ENCODE data around the gene PIK3R5. TPM values are rescaled to one million over a fixed set of nuclear protein-coding genes. Genes with fewer than 3 reads are reported as not detected.
A peak's percentile ranks its signal among the peaks of the same experiment; 100 is the strongest.

The PIK3R5 gene
- total and polyA plus RNA-seq, 7 experiments from 2014 or later: 18.0 to 231 (median 73.8) TPM

DNA sequence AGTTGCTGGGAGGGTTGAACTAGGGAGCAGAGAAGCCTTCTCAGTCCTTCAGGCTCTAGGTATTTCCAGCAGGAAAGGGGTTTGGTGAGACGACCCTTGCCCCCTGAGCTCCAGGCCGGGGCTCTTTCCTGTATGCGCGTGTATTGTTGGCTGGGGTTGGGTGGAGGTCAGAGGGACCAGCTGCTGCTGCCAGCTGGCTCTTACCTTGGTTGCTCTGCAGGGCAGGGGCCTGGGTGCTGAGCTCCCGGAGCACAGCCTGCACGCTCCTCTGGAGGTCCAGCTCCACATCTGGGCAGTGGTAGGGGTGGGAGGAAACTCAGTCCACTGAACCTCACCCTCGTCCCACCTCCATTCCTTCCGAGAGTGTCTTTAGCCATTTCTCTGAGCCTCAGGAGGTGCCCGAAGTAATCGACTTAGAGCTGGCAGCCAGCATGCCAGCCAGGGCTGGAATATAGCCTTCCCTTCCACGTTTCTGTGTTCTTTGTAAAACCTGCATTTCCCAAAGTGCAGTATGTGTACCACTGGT is 126.0 kb downstream of the PIK3R5 start:
- Mint-ChIP-seq H3K9me3 (peaks cover 0 to 6% (median 0%) of the 10 kb centered on the region in 11 donors), H3K36me3 (peaks cover 0 to 16% (median 4%) of the 10 kb centered on the region in 5 donors), H3K4me3 (no peak overlapping the region), H3K27me3 (no peaks in the 10 kb centered on the region), H3K27ac (no peak overlapping the region), H3K4me1 (peaks cover 0 to 4% (median 0%) of the 10 kb centered on the region in 7 donors)
- no peaks in the 10 kb centered on the region for H3K27me3 ChIP-seq (ENCODE audit: control insufficient read depth in 2 of 2, insufficient read depth in 2 of 2, low read length in 2 of 2)
- CTCF ChIA-PET: no interaction called here
- H3K4me3 ChIP-seq (ENCODE audit: low read length): no peak overlapping the region
- H3K9me3 ChIP-seq (ENCODE audit: control insufficient read depth in 2 of 3, low read length in 3 of 3): no peaks in the 10 kb centered on the region
- no peak for ATAC-seq
- intact Hi-C loops (cut with micrococcal nuclease): no loop called here
- no peak for DNase-seq
- no peak overlapping the region for H3K27ac ChIP-seq (ENCODE audit: low read depth, low read length)
- H3K4me1 ChIP-seq (ENCODE audit: control insufficient read depth in 2 of 2, insufficient read depth in 2 of 2, low read length in 2 of 2): no peaks in the 10 kb centered on the region
- POLR2A ChIA-PET: no interaction called here
- H3K36me3 ChIP-seq (ENCODE audit: control insufficient read depth in 2 of 3, insufficient read depth in 3 of 3, low read length in 3 of 3): no peaks in the 10 kb centered on the region

DNA sequence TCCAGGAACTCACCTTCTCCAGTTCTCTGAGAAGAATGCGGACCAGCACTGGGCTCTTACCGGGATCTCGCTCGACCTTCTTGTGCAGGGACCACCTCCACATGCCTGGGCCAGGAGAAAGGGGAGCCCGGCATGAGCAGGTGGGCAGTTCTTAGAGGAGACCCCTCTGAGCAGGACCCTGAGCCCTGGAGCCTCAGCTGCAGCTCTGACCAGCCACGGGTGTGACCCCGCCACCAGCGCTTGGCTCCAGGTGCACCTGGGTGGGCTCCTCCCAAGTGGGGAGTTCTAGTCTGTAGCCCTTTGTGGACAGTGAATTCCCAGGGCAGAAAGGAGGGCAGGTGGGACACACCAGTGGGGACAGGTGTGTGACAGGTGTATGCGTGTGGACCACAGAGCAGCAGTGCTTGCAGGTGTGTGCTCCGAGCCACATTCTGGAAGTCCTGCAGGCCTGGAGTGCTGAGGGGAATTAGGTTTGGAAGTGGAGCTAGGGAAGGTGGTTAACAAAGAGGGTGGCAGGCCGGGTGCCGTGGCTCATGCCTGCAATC is 126.9 kb downstream of the PIK3R5 start:
- Mint-ChIP-seq H3K27ac (peak overlapping the region in 1 of 9 donors; percentile 22), H3K4me1 (peaks cover 0 to 1% (median 0%) of the 10 kb centered on the region in 7 donors), H3K9me3 (peaks cover 0 to 6% (median 0%) of the 10 kb centered on the region in 11 donors), H3K36me3 (peaks cover 0 to 18% (median 4%) of the 10 kb centered on the region in 5 donors), H3K4me3 (no peak overlapping the region), H3K27me3 (no peaks in the 10 kb centered on the region)
- DNase-seq (no peak), ATAC-seq (no peak)
- POLR2A ChIA-PET: no interaction called here
- Histone ChIP-seq H3K4me3 (ENCODE audit: low read length) (no peak overlapping the region), H3K9me3 (ENCODE audit: control insufficient read depth in 2 of 3, low read length in 3 of 3) (no peaks in the 10 kb centered on the region), H3K27me3 (ENCODE audit: control insufficient read depth in 2 of 2, insufficient read depth in 2 of 2, low read length in 2 of 2) (no peaks in the 10 kb centered on the region), H3K27ac (ENCODE audit: low read depth, low read length) (no peak overlapping the region), H3K36me3 (ENCODE audit: control insufficient read depth in 2 of 3, insufficient read depth in 3 of 3, low read length in 3 of 3) (no peaks in the 10 kb centered on the region), H3K4me1 (ENCODE audit: control insufficient read depth in 2 of 2, insufficient read depth in 2 of 2, low read length in 2 of 2) (no peaks in the 10 kb centered on the region)
- intact Hi-C loops (cut with micrococcal nuclease): no loop called here
- CTCF ChIA-PET: no interaction called here

DNA sequence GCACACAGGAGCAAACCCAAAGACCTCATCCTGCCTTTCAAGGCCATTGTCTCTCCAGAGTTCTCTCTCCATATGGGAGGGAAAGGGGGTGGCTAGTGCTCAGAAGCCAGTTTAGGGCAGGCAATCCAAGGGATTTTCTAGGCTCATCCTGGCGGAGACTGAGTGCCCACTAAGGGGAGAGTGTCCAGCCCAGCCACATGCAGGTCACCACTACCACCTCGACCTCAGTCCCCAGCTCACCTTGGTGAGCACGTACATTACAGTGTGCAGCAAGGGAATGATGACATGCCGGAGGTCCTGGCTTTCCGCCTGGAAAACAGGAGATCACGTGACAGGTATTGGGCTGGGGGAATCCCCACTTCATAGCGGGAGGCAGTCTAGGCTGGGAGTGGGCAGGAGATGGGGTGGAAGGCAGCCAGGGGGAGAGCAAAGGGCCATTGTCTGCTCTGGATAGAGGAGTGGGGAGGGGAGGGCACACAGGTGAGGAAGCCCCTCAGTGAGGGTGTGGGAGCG is 127.9 kb downstream of the PIK3R5 start:
- H3K36me3 Mint-ChIP-seq: peaks cover 0 to 18% (median 4%) of the 10 kb centered on the region in 5 donors
- intact Hi-C loops (cut with micrococcal nuclease): no loop called here
- H3K9me3 ChIP-seq (ENCODE audit: control insufficient read depth in 2 of 3, low read length in 3 of 3): no peaks in the 10 kb centered on the region
- no peaks in the 10 kb centered on the region for H3K36me3 ChIP-seq (ENCODE audit: control insufficient read depth in 2 of 3, insufficient read depth in 3 of 3, low read length in 3 of 3)
- H3K4me1 Mint-ChIP-seq: no peaks in the 10 kb centered on the region
- ChIA-PET POLR2A (no interaction called here), CTCF (no interaction called here)
- H3K9me3 Mint-ChIP-seq: peaks cover 0 to 6% (median 0%) of the 10 kb centered on the region in 11 donors
- H3K27me3 ChIP-seq (ENCODE audit: control insufficient read depth in 2 of 2, insufficient read depth in 2 of 2, low read length in 2 of 2): no peaks in the 10 kb centered on the region
- ATAC-seq (no peak), DNase-seq (no peak)
- H3K4me1 ChIP-seq (ENCODE audit: control insufficient read depth in 2 of 2, insufficient read depth in 2 of 2, low read length in 2 of 2): no peaks in the 10 kb centered on the region
- H3K4me3 ChIP-seq (ENCODE audit: low read length): no peak overlapping the region
- no peaks in the 10 kb centered on the region for H3K27me3 Mint-ChIP-seq
- no peak overlapping the region for H3K27ac Mint-ChIP-seq
- H3K27ac ChIP-seq (ENCODE audit: low read depth, low read length): no peak overlapping the region
- no peak overlapping the region for H3K4me3 Mint-ChIP-seq

DNA sequence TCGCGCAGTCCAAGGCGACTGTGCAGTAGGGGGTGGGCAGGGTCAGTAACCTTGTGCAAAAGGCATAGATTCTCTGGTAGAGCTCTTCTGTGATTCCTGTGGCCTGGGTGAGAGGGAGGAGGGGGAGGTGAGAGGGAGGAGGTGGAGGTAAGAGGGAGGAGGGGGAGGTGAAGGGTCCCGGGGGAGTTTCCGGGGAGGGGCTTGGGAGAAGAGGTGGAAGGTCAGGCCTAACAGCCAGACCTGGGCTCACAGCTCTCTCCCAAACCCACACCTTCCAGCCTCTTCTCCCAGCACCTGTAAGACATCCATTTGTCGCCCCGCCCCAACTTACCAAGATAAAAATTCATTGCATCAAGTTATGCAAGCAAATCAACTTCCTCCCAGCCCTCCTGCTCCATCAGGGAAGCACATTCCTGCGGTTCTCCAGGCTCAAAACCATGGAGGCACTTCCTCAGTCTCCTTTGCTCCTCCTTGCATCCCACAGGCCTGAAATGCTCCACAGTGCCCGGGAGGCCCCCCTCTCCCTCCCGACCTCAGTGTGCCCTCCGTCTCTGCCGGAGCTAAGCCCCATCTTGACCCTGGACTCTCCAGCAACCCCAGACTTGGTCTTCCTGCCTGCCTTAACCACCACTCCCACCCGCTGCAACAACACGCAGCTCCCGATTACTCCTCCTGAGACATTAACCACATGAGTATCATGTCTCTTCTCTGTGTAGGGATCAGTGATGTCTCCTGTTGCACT is 128.5 kb downstream of the PIK3R5 start:
- Mint-ChIP-seq H3K27me3 (no peaks in the 10 kb centered on the region), H3K27ac (no peak overlapping the region), H3K9me3 (peaks cover 0 to 6% (median 0%) of the 10 kb centered on the region in 11 donors), H3K4me1 (no peaks in the 10 kb centered on the region), H3K36me3 (peaks cover 0 to 18% (median 4%) of the 10 kb centered on the region in 5 donors), H3K4me3 (no peak overlapping the region)
- ChIA-PET CTCF (no interaction called here), POLR2A (no interaction called here)
- no peaks in the 10 kb centered on the region for H3K4me1 ChIP-seq (ENCODE audit: control insufficient read depth in 2 of 2, insufficient read depth in 2 of 2, low read length in 2 of 2)
- no peak overlapping the region for H3K4me3 ChIP-seq (ENCODE audit: low read length)
- ATAC-seq (no peak), DNase-seq (no peak)
- no peaks in the 10 kb centered on the region for H3K27me3 ChIP-seq (ENCODE audit: control insufficient read depth in 2 of 2, insufficient read depth in 2 of 2, low read length in 2 of 2)
- no peaks in the 10 kb centered on the region for H3K9me3 ChIP-seq (ENCODE audit: control insufficient read depth in 2 of 3, low read length in 3 of 3)
- intact Hi-C loops (cut with micrococcal nuclease): no loop called here
- H3K36me3 ChIP-seq (ENCODE audit: control insufficient read depth in 2 of 3, insufficient read depth in 3 of 3, low read length in 3 of 3): no peaks in the 10 kb centered on the region
- H3K27ac ChIP-seq (ENCODE audit: low read depth, low read length): no peak overlapping the region

DNA sequence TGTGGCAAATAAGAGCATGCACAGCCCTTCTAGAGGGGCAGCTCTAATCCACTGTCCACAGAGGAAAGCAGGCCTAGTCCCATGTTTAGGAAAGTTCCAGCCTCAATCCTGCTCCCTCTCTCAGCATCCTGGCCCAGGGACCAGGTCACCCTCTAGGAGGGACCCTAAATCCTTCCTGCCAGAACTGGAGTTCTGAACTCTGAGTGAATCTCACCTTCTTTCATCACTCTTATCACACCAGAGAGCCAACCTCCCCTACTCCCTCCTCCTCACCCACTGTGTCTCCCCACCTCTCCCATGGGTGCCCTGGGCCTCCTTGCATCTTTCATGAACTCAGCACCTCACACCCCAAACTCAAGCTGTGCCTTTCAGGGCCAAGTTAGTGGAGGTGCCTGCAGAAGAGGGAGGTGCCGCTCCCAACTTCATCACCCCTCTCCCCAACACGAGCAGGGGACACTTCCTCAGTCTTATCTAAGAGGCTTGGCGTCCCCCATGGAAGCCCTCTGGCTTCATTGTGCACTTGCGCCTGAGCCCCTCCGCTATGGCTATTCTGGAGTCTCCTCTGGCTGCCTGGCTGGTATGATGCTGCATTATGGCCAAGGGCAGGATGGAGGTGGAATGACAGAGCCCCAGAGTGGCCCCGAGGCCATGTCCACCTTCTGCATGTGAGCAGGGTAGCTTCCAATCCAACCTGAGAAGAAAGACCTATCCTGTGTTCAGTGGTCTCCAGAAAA is 129.7 kb downstream of the PIK3R5 start:
- no peaks in the 10 kb centered on the region for H3K36me3 ChIP-seq (ENCODE audit: control insufficient read depth in 2 of 3, insufficient read depth in 3 of 3, low read length in 3 of 3)
- intact Hi-C loops (cut with micrococcal nuclease): no loop called here

DNA sequence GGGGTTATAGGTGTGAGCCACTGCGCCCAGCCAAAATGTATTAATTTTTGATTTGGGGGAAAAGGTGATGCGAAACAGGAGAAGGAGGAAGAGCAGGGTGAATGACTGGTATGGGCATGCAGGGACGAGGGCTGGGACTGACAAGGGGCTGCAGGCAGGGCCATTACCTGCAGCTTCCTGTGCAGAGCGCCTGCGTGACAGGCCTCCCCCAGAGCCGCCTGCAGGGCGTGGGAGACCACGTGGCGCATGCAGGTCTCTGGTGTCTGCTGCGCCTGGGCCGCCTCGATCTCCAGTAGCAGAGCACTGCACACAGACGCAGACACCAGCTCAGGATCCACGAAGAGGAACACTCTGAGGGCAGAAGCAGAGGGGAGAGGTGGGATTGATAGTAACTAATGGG is 130.4 kb downstream of the PIK3R5 start:
- no peak overlapping the region for H3K4me3 Mint-ChIP-seq
- H3K9me3 Mint-ChIP-seq: peaks cover 0 to 3% (median 0%) of the 10 kb centered on the region in 11 donors
- no peak overlapping the region for H3K27ac ChIP-seq (ENCODE audit: low read depth, low read length)
- ATAC-seq (no peak), DNase-seq (no peak)
- no peaks in the 10 kb centered on the region for H3K4me1 Mint-ChIP-seq
- CTCF ChIA-PET: no interaction called here
- H3K4me3 ChIP-seq (ENCODE audit: low read length): no peak overlapping the region
- intact Hi-C loops (cut with micrococcal nuclease): no loop called here
- no peaks in the 10 kb centered on the region for H3K36me3 ChIP-seq (ENCODE audit: control insufficient read depth in 2 of 3, insufficient read depth in 3 of 3, low read length in 3 of 3)
- POLR2A ChIA-PET: no interaction called here
- no peak overlapping the region for H3K27ac Mint-ChIP-seq
- H3K9me3 ChIP-seq (ENCODE audit: control insufficient read depth in 2 of 3, low read length in 3 of 3): no peaks in the 10 kb centered on the region
- H3K27me3 ChIP-seq (ENCODE audit: control insufficient read depth in 2 of 2, insufficient read depth in 2 of 2, low read length in 2 of 2): no peaks in the 10 kb centered on the region
- no peaks in the 10 kb centered on the region for H3K27me3 Mint-ChIP-seq
- peaks cover 0 to 16% (median 4%) of the 10 kb centered on the region in 5 donors for H3K36me3 Mint-ChIP-seq
- no peaks in the 10 kb centered on the region for H3K4me1 ChIP-seq (ENCODE audit: control insufficient read depth in 2 of 2, insufficient read depth in 2 of 2, low read length in 2 of 2)

More for the DNA sequence above, 129.7 kb downstream of the PIK3R5 start:
- Histone ChIP-seq H3K4me1 (ENCODE audit: control insufficient read depth in 2 of 2, insufficient read depth in 2 of 2, low read length in 2 of 2) (no peaks in the 10 kb centered on the region), H3K4me3 (ENCODE audit: low read length) (no peak overlapping the region), H3K9me3 (ENCODE audit: control insufficient read depth in 2 of 3, low read length in 3 of 3) (no peaks in the 10 kb centered on the region), H3K27ac (ENCODE audit: low read depth, low read length) (no peak overlapping the region), H3K27me3 (ENCODE audit: control insufficient read depth in 2 of 2, insufficient read depth in 2 of 2, low read length in 2 of 2) (no peaks in the 10 kb centered on the region)
- Mint-ChIP-seq H3K9me3 (peaks cover 0 to 3% (median 0%) of the 10 kb centered on the region in 11 donors), H3K4me1 (no peaks in the 10 kb centered on the region), H3K36me3 (peaks cover 0 to 16% (median 4%) of the 10 kb centered on the region in 5 donors), H3K27ac (peak overlapping the region in 1 of 9 donors; percentile 30), H3K27me3 (no peaks in the 10 kb centered on the region), H3K4me3 (no peak overlapping the region)
- POLR2A ChIA-PET: no interaction called here
- CTCF ChIA-PET: no interaction called here
- no peak for DNase-seq
- ATAC-seq: no peak
